H1 (cell line): ENCODE results near the gene CYLD. TPM values are rescaled to one million over a fixed set of nuclear protein-coding genes. Genes with fewer than 3 reads are reported as not detected.

Experiments used
- CTCF ChIA-PET: fragments of 300-600 bp; sonication (Branson Sonifier 250); formaldehyde crosslinking; loops from one replicate; lab custom pipeline; 2021; ENCODE audit not compliant: partially characterized antibody; lab: Charles Lee
- POLR2A ChIA-PET: fragments of 300-600 bp; sonication (Branson Sonifier 250); formaldehyde crosslinking; loops from one replicate; lab custom pipeline; 2021; ENCODE audit warnings: inconsistent platforms; ENCODE audit not compliant: partially characterized antibody; lab: Charles Lee
- DNase-seq, 2 experiments: peaks; one replicate each; pipeline versions ENCODE4 v3.0.0 to v3.0.0-alpha.2; 2010 to 2022; ENCODE audit warnings: low spot score in 2 of 2, low read depth in 1 of 2, mixed read lengths in 1 of 2
- FAIRE-seq: peaks from 2 replicates; lab custom pipeline; 2011; peaks lifted over from hg19 to GRCh38; lab: Jason Lieb, UNC
- H2AFZ ChIP-seq: 2 replicates; pipeline ENCODE4 v1.8.1; 2012; ENCODE audit warnings: low read length, inconsistent platforms
- H2AK5ac ChIP-seq: 2 replicates; pipeline ENCODE4 v1.6.1; 2013; ENCODE audit warnings: low read depth, low read length
- H2BK120ac ChIP-seq: replicated peaks from 2 replicates; pipeline ENCODE3; 2013; ENCODE audit warnings: low read depth, low read length, inconsistent platforms
- H2BK12ac ChIP-seq: 2 replicates; pipeline ENCODE4 v1.6.1; 2013; ENCODE audit warnings: low read depth, low read length
- H2BK15ac ChIP-seq: 2 replicates; pipeline ENCODE4 v1.6.1; 2013; ENCODE audit warnings: low read length
- H2BK20ac ChIP-seq: 2 replicates; pipeline ENCODE4 v1.6.1; 2013; ENCODE audit warnings: low read length
- H2BK5ac ChIP-seq: 2 replicates; pipeline ENCODE4 v1.6.1; 2013; ENCODE audit warnings: low read depth, low read length
- H3K14ac ChIP-seq: 2 replicates; pipeline ENCODE4 v1.6.1; 2013; ENCODE audit warnings: inconsistent platforms; ENCODE audit not compliant: insufficient read length
- H3K18ac ChIP-seq: 2 replicates; pipeline ENCODE4 v1.6.1; 2013; ENCODE audit warnings: low read length; ENCODE audit errors: extremely low read depth
- H3K23ac ChIP-seq: 2 replicates; pipeline ENCODE4 v1.6.1; 2013; ENCODE audit warnings: inconsistent platforms; ENCODE audit not compliant: insufficient read length
- H3K23me2 ChIP-seq: 2 replicates; pipeline ENCODE4 v1.6.1; 2013; ENCODE audit warnings: low read depth, low read length
- H3K27ac ChIP-seq: 2 replicates; pipeline ENCODE4 v1.6.1; 2011; ENCODE audit warnings: low read depth, low read length, inconsistent platforms
- H3K27me3 ChIP-seq, 4 experiments: replicated peaks in 1 of 4; 1 replicate in 1 of 4; 2 replicates in 3 of 4; pipeline versions ENCODE4 v1.6.1 to v1.8.1; 2011 to 2013; ENCODE audit warnings: low read length in 3 of 4, mild to moderate bottlenecking in 3 of 4, inconsistent platforms in 2 of 4, mixed read lengths in 2 of 4, moderate library complexity in 1 of 4; ENCODE audit not compliant: control insufficient read depth in 3 of 4, insufficient read depth in 3 of 4; ENCODE audit errors: extremely low read depth in 1 of 4
- H3K36me3 ChIP-seq, 4 experiments: 2 replicates each; pipeline versions ENCODE4 v1.6.1 to v1.8.1; 2011 to 2013; ENCODE audit warnings: mild to moderate bottlenecking in 4 of 4, low read length in 3 of 4, moderate library complexity in 2 of 4, control low read depth in 1 of 4, inconsistent platforms in 1 of 4; ENCODE audit not compliant: insufficient read depth in 4 of 4, control insufficient read depth in 2 of 4
- H3K4ac ChIP-seq: replicated peaks from 2 replicates; pipeline ENCODE3; 2013; ENCODE audit warnings: low read length, low read depth, mixed read lengths, inconsistent platforms; ENCODE audit not compliant: insufficient read length
- H3K4me1 ChIP-seq, 4 experiments: replicated peaks in 1 of 4; 1 replicate in 1 of 4; 2 replicates in 3 of 4; pipeline versions ENCODE4 v1.6.1 to v1.8.1; 2011 to 2013; ENCODE audit warnings: low read length in 3 of 4, inconsistent platforms in 2 of 4, mixed read lengths in 1 of 4; ENCODE audit not compliant: insufficient read depth in 4 of 4, control insufficient read depth in 3 of 4
- H3K4me2 ChIP-seq, 2 experiments: 2 replicates each; pipeline versions ENCODE4 v1.6.1 to v1.8.1; 2011 to 2013; ENCODE audit warnings: low read depth in 2 of 2, low read length in 2 of 2, control low read depth in 1 of 2, inconsistent platforms in 1 of 2, mild to moderate bottlenecking in 1 of 2; ENCODE audit not compliant: insufficient read depth in 1 of 2
- H3K4me3 ChIP-seq, 4 experiments: fragments of 200-600, 300-600 bp in 1 of 4; sonication (generic), shearing (Covaris generic), sonication (Bioruptor Twin) in 1 of 4; 2 replicates each; pipeline versions ENCODE4 v1.5.1 to v1.8.1; 2011 to 2016; ENCODE audit warnings: low read length in 4 of 4, low read depth in 3 of 4, control low read depth in 2 of 4, inconsistent platforms in 2 of 4, mild to moderate bottlenecking in 2 of 4, mixed read lengths in 1 of 4, moderate library complexity in 1 of 4; ENCODE audit not compliant: insufficient read depth in 2 of 4; ENCODE audit errors: extremely low read depth in 1 of 4
- H3K56ac ChIP-seq: replicated peaks from 2 replicates; pipeline ENCODE3; 2013; ENCODE audit warnings: low read depth, mild to moderate bottlenecking, mixed read lengths, low read length, inconsistent platforms; ENCODE audit not compliant: insufficient read length
- H3K79me1 ChIP-seq: 2 replicates; pipeline ENCODE4 v1.6.1; 2013; ENCODE audit warnings: low read depth, low read length, control low read depth
- H3K79me2 ChIP-seq, 2 experiments: 2 replicates each; pipeline versions ENCODE4 v1.6.1 to v1.8.1; 2012 to 2013; ENCODE audit warnings: low read length in 2 of 2, mild to moderate bottlenecking in 2 of 2, inconsistent platforms in 1 of 2; ENCODE audit not compliant: insufficient read depth in 2 of 2, control insufficient read depth in 1 of 2
- H3K9ac ChIP-seq, 4 experiments: replicated peaks in 1 of 4; 1 replicate in 1 of 4; 2 replicates in 3 of 4; pipeline versions ENCODE4 v1.6.1 to v1.8.1; 2011 to 2013; ENCODE audit warnings: low read depth in 3 of 4, low read length in 3 of 4, control low read depth in 2 of 4, mild to moderate bottlenecking in 2 of 4, moderate library complexity in 2 of 4, inconsistent platforms in 1 of 4; ENCODE audit errors: extremely low read depth in 1 of 4
- H3K9me3 ChIP-seq, 2 experiments: 2 replicates each; pipeline versions ENCODE4 v1.6.1 to v1.8.1; 2012 to 2013; ENCODE audit warnings: mild to moderate bottlenecking in 2 of 2, moderate library complexity in 2 of 2, control low read depth in 1 of 2, inconsistent platforms in 1 of 2, low read depth in 1 of 2, low read length in 1 of 2, mixed read lengths in 1 of 2; ENCODE audit not compliant: insufficient read depth in 2 of 2
- H4K20me1 ChIP-seq, 2 experiments: replicated peaks in 1 of 2; 2 replicates each; pipeline versions ENCODE3 to v1.8.1; 2011 to 2013; ENCODE audit warnings: inconsistent platforms in 2 of 2, low read length in 2 of 2, mild to moderate bottlenecking in 1 of 2; ENCODE audit not compliant: insufficient read depth in 2 of 2, control insufficient read depth in 1 of 2
- H4K5ac ChIP-seq: 2 replicates; pipeline ENCODE4 v1.6.1; 2013; ENCODE audit warnings: low read length, low read depth, mixed read lengths, inconsistent platforms; ENCODE audit not compliant: insufficient read length
- H4K8ac ChIP-seq: 2 replicates; pipeline ENCODE4 v1.8.0; 2013; ENCODE audit warnings: mild to moderate bottlenecking, moderate library complexity, low read length, inconsistent platforms; ENCODE audit not compliant: insufficient read depth; ENCODE audit errors: extremely low read depth
- H4K91ac ChIP-seq: replicated peaks from 2 replicates; pipeline ENCODE3; 2013; ENCODE audit warnings: low read length, mixed read lengths, inconsistent platforms; ENCODE audit not compliant: insufficient read length
- BACH1 ChIP-seq: IDR thresholded peaks from 2 replicates; pipeline ENCODE4 v1.6.1; 2012; ENCODE audit warnings: low read length, improper control_type of control experiment
- GABPA ChIP-seq: IDR thresholded peaks from 2 replicates; pipeline ENCODE4 v1.6.1; 2011; ENCODE audit warnings: mild to moderate bottlenecking, low read length, moderate library complexity, borderline replicate concordance; ENCODE audit not compliant: insufficient read depth
- KDM5A ChIP-seq: fragments of 200-600 bp; IDR thresholded peaks from 2 replicates; pipeline ENCODE4 v1.7.1; 2012; ENCODE audit warnings: mild to moderate bottlenecking, low read length, inconsistent platforms, mixed read lengths
- MAFK ChIP-seq: IDR thresholded peaks from 2 replicates; pipeline ENCODE4 v1.6.1; 2012; ENCODE audit warnings: low read depth, mild to moderate bottlenecking, improper control_type of control experiment, low read length
- POLR2AphosphoS5 ChIP-seq: IDR thresholded peaks from 2 replicates; pipeline ENCODE4 v1.6.1; 2011; ENCODE audit warnings: low read depth, low read length
- POU5F1 ChIP-seq: IDR thresholded peaks from 2 replicates; pipeline ENCODE4 v1.6.1; 2011; ENCODE audit warnings: low read depth, mild to moderate bottlenecking, low read length, moderate library complexity
- RFX5 ChIP-seq: IDR thresholded peaks from 2 replicates; pipeline ENCODE4 v1.6.1; 2011; ENCODE audit warnings: low read depth, low read length, improper control_type of control experiment, borderline replicate concordance
- SIN3A ChIP-seq, 2 experiments: IDR thresholded peaks in 1 of 2; conservative IDR thresholded peaks in 1 of 2; 2 replicates each; pipeline ENCODE4 v1.6.1; 2011 to 2012; ENCODE audit warnings: low read length in 2 of 2, improper control_type of control experiment in 1 of 2, low read depth in 1 of 2, mild to moderate bottlenecking in 1 of 2
- TAF7 ChIP-seq: optimal IDR thresholded peaks from 2 replicates; pipeline ENCODE3; 2011; ENCODE audit warnings: low read depth, mild to moderate bottlenecking, inconsistent platforms, low read length, moderate library complexity, borderline replicate concordance
- TCF12 ChIP-seq: IDR thresholded peaks from 2 replicates; pipeline ENCODE4 v1.6.1; 2011; ENCODE audit warnings: low read depth, mild to moderate bottlenecking, low read length
- WGBS, 2 experiments: shearing (Covaris generic) in 1 of 2; methylation state at CpG; one replicate each; pipeline versions ENCODE4 v1.1.6 to v1.1.7; 2013 to 2015; ENCODE audit warnings: low lambda C conversion rate in 2 of 2, mixed read lengths in 2 of 2, inconsistent platforms in 1 of 2, low coverage in 1 of 2, missing lambda C conversion rate in 1 of 2; ENCODE audit not compliant: insufficient replicate concordance in 2 of 2, insufficient coverage in 1 of 2, insufficient read length in 1 of 2; ENCODE audit errors: extremely low coverage in 1 of 2, missing lambda C conversion rate in 1 of 2; 5-methylcytosine and 5-hydroxymethylcytosine counted together
- polyA plus RNA-seq, 7 experiments: library from polyadenylated mRNA; depleted of rRNA in 3 of 7; stranded (reverse) in 5 of 7; unstranded in 2 of 7; fragments of >200 nt in 5 of 7; fragments of 200-250 nt in 2 of 7; gene quantifications; 1 replicate in 5 of 7; 2 replicates in 1 of 7; 4 replicates in 1 of 7; pipeline versions ENCODE4 v1.2.1 to v1.2.3, GENCODE V29; 2011 to 2013; ENCODE audit warnings: missing spikeins in 2 of 7, mixed read lengths in 2 of 7
- total RNA-seq: library from RNA; stranded (reverse); fragmentation: NEBNext Ultra II Directional; extraction: Animal tissue kit (Norgen Biotek cat#: 25700); gene quantifications from 2 replicates; pipeline ENCODE4 v1.2.1, GENCODE V29; 2021
- TF ChIP-seq, protein P1 (sequence below): IDR thresholded peaks from 2 replicates; pipeline ENCODE4 v1.6.1; 2012; ENCODE audit warnings: inconsistent platforms

The CYLD gene
- total and polyA plus RNA-seq, 2 of the 8 experiments (the other 6 are each of a cell fraction or from before 2014, with no cell fraction given): 3.7 to 18.8 TPM

DNA sequence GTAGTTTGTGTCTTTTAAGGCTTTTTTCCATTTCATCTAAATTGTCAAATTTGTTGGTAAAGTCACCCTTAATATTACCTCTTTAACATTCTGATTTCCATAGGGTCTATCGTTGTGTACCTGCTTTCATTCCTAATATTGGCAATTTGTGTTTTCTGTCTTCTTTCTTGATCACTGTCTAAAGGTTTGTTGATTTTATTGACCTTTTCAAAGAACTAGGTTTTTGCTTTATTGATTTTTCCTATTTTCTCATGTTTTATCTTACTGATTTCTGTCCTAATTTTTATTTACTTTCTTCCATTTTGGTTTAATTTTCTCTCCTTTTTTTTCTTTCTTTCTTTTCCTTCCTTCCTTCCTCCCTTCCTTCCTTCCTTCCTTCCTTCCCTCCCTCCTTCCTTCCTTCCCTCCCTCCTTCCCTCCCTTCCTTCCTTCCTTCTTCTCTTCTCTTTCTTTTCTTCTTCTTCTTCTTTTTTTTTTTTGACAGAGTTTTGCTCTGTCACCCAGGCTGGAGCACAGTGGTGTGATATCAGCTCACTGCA, 86.3 kb downstream of the CYLD start:
- H3K56ac ChIP-seq: no peak overlapping the region
- H3K79me1 ChIP-seq: no peaks in the 10 kb centered on the region
- H3K27me3 ChIP-seq: no peaks in the 10 kb centered on the region
- H3K4me2 ChIP-seq: no peak overlapping the region
- no peak overlapping the region for H3K9ac ChIP-seq
- no peaks in the 10 kb centered on the region for H3K23me2 ChIP-seq
- H2BK12ac ChIP-seq: no peak overlapping the region
- no peak overlapping the region for H4K8ac ChIP-seq
- H4K5ac ChIP-seq: no peak overlapping the region
- H2AFZ ChIP-seq: no peak overlapping the region
- no peaks in the 10 kb centered on the region for H3K36me3 ChIP-seq
- no peak overlapping the region for H3K4ac ChIP-seq
- no peak overlapping the region for H2BK20ac ChIP-seq
- H3K4me3 ChIP-seq: no peak overlapping the region
- 90% methylated on average over 1 of the region's 1 CpG; no CpG with 5 or more reads in 1 of the 2 experiments for WGBS, 2 experiments
- no peak overlapping the region for H3K18ac ChIP-seq
- H3K79me2 ChIP-seq: no peaks in the 10 kb centered on the region
- FAIRE-seq: no peak
- no peak overlapping the region for H2AK5ac ChIP-seq
- no peak overlapping the region for H2BK15ac ChIP-seq
- no peaks in the 10 kb centered on the region for H3K4me1 ChIP-seq
- H4K20me1 ChIP-seq: no peaks in the 10 kb centered on the region
- ChIA-PET POLR2A (no interaction called here), CTCF (interaction anchor here (1.3 kb wide), 1 partner anchor 22 kb away, joined by 4 read pairs; no protein-coding TSS in a partner anchor)
- H2BK5ac ChIP-seq: no peak overlapping the region
- no peak for DNase-seq
- H4K91ac ChIP-seq: no peak overlapping the region
- H3K9me3 ChIP-seq: peaks cover 0 to 2% of the 10 kb centered on the region in 2 experiments; a peak in 2 of 4 replicates
- no peak overlapping the region for H3K27ac ChIP-seq
- no peak overlapping the region for H3K23ac ChIP-seq
- no peak overlapping the region for H3K14ac ChIP-seq
- no peak overlapping the region for H2BK120ac ChIP-seq
- no peak for TF ChIP-seq SIN3A (conservative IDR thresholded peaks at IDR 0.05 in 1 of 2, IDR thresholded peaks at IDR 0.05 in 1 of 2; ENCODE audit: low read depth in 1 of 2, low read length in 2 of 2)
- TF ChIP-seq, protein P1, sequence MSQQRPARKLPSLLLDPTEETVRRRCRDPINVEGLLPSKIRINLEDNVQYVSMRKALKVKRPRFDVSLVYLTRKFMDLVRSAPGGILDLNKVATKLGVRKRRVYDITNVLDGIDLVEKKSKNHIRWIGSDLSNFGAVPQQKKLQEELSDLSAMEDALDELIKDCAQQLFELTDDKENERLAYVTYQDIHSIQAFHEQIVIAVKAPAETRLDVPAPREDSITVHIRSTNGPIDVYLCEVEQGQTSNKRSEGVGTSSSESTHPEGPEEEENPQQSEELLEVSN: no peak
- TF ChIP-seq GABPA: no peak
- no peak for TF ChIP-seq TCF12
- TF ChIP-seq BACH1: no peak
- TF ChIP-seq KDM5A: no peak
- no peak for TF ChIP-seq POU5F1
- no peak for TF ChIP-seq POLR2AphosphoS5
- no peak for TF ChIP-seq RFX5
- TF ChIP-seq MAFK: no peak
- TF ChIP-seq TAF7: no peak
